GM21619 (cell line): ENCODE data around the gene SCARB1.
A peak's percentile ranks its signal among the peaks of the same experiment; 100 is the strongest.

Experiments
- ATAC-seq: cut with Tn5 transposase; IDR thresholded peaks from one replicate; pipeline ENCODE4 v1.9.1; 2021; ENCODE audit not compliant: unreplicated experiment

SCARB1 gene

DNA sequence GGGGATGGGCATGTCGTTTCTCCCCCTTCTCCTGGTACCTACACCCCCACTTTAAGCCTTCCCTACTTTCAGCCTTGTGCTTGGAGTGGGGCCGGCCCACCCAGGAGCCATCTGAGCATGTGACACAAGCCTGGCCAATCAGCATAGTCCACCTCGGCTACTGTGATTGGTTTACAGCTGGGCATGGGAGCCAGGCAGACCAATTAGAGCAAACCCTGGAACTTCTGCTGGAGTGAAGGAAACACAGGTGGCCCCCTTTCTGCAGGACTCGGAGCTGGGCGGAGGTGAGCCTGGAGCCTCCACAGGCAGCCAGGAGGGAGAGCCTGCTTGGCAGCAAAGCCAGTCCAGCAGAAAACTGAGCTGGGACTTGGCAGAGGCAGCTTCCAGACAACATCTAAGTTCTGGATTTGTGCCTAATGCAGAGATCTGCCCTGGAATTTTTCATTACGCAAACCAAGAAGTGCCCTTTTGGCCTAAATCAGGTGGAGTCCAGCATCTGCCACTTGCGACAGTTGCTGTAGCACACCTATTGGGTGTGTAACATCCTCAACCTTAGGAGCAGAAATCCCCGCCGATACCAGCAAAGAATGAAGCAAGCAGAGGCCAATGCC is 59.5 kb downstream of the SCARB1 start:
- ATAC-seq, result no peak

DNA sequence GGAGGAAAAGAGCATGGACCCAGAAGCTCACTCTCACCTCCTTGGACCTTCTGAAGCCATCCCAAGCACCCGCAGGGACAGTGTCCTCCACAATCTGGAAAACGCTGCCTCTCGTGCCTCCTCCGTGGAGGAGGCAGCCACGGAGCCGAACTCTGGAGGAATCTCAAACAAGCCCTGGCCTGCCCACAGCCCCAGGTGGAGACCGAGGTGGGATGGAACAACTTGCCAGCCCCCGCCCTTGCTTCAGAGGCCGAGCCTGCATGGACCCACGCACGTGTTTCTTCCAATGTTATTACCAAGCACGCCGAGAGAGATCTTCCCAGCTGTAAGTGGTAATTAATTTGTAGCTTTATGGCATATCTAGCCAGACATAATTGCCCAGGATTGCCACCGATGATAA is 61.3 kb downstream of the SCARB1 start:
- no peak for ATAC-seq

GRCh38 chr12:124800506-124800905 is 63.2 kb downstream of the SCARB1 start:
- ATAC-seq, result no peak

DNA sequence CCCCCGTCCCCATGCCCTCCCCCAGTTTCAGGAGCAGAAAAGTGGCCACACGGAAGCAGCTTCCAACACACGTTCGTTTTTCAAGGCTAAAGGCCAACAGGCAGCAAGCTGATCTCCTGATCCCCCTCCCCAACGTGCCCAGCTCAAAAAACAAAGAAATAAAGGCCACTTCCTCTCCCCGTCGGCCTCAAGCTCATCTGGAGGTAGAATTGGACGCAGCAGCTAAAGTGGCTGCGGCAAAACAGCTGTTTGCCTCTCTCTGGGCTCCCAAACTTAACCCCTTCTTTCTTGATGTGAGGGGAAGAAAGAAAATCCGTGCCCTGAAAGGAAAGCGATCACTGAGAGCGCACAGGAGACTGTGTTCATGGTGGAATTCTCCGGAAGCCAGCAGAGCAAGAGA is 66.3 kb downstream of the SCARB1 start:
- ATAC-seq, result no peak

- no peak for ATAC-seq
Measured at GRCh38 chr12:124796303-124796960, 67.2 kb downstream of the SCARB1 start.

- peak; percentile 65 for ATAC-seq
Measured at GRCh38 chr12:124795081-124795948, 68.3 kb downstream of the SCARB1 start.

GRCh38 chr12:124792961-124793441 is 70.7 kb downstream of the SCARB1 start:
- no peak for ATAC-seq

DNA sequence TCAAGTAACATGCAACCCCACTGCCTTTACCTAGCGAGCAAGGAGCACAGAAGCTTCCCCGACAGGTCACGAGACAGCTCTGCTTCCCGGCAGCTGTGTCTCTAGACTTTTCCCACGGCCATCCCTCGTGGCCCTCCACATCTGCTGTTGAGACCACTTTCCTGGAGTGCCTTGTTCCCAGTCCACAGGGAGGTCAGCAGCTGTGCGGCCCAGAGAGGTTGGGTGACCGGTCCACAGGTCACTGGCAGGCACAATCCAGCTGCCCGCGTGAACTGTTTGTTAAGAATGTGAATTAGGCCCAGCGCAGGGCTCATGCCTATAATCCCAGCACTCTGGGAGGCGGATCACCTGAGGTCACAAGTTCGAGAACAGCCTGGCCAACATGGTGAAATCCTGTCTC is 71.5 kb downstream of the SCARB1 start:
- ATAC-seq, result no peak

- ATAC-seq, result no peak
Measured at GRCh38 chr12:124790650-124791400, 72.8 kb downstream of the SCARB1 start.

DNA sequence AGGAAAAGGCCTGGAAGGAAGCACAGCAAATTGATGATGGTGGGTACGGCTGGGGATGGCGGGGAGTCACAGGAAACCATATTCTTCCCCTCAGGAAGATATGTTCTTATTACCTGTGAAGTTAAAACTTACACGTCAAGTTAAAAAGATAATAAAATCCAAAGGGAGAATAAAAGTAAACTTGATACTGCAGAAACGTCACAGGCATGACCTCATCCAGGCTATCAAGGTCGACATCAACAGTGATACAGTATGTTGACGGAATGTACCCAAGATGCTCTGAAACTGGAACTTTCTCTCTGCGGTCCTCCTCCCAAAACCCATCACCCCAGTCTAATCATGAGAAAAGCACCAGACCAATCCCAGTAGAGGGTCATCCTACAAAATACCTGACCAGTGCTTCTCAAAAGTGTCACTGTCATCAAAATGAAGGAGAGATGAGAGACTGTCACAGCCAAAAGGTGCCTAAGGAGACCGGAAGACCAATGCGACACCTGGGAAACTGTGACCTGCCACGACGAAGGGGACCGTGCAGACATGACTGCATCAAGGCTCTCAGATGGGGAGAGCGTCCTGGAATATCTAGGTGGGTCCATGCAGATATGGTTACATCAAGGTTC is 74.6 kb downstream of the SCARB1 start:
- no peak for ATAC-seq

- ATAC-seq, result no peak
Measured at GRCh38 chr12:124786061-124786964, 77.4 kb downstream of the SCARB1 start.

- no peak for ATAC-seq
Measured at GRCh38 chr12:124784871-124785572, 78.6 kb downstream of the SCARB1 start.

- ATAC-seq, result no peak
Measured at GRCh38 chr12:124783087-124783486, 80.6 kb downstream of the SCARB1 start.

- ATAC-seq, result no peak
Measured at GRCh38 chr12:124782132-124782531, 81.5 kb downstream of the SCARB1 start.

DNA sequence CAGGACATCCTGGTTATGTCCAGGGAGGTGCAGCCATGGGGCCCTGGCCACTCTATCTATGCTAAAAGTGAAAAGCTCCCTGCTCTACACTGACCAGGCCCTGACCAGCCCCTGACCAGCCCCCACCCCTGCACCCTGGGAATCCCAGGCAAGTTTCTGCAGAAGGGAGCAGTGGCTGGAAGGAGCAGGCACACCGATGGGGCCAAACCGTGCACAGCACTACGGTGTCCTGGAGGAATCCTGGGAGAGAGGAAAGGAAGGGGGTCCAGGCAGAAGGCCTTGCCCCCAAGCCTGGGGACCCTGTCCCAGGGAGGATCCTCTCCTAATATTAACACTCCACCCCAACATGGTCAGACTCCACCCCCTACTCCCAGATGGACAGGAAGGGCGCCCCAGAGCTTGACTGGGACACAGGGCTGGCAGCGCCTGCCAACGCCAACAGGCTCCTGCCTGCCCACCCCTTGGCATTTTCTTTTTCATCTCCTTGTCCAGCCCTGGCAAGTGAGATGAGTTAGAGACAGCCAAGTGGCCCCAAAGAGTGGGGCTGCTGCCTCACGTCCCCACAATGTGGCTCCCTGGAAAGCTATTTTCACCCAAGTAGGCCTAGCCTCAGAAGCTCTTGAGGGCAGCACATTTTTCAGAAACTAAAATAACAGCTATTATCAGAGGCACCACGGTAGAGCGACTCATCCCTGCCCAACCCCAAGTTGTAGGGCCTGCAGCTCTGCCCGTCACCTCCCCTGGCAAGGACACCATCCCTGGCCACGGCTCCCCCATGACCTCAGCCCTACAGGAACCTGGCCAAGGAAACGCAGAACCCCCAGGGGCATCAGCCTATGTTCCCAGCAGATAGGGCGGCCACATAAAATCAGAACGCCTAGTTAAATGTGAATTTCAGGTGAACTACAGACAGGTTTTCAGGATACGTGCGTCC is 82.6 kb downstream of the SCARB1 start:
- ATAC-seq, result no peak

- ATAC-seq, result no peak
Measured at GRCh38 chr12:124780336-124780735, 83.3 kb downstream of the SCARB1 start.

- ATAC-seq, result no peak
Measured at GRCh38 chr12:124779161-124780141, 84.2 kb downstream of the SCARB1 start.
